GM13977 (cell line): Measurements from ENCODE around the gene CDC27.
"Not testable (repeated sequence)": the region's sequence is repeated elsewhere in the genome, so short reads cannot be mapped to it uniquely, and the experiment has no call there.

Experiments
- DNase-seq: peaks from one replicate; pipeline ENCODE4 v3.0.0; 2012; ENCODE audit warnings: low spot score
- in situ Hi-C: fragments of 300-500 bp; cut with MboI; formaldehyde crosslinking; loops from one replicate; pipeline ENCODE4 v1.12.0; 2022; ENCODE audit warnings: low sequenced_read_pairs, low pct_unique_long_range_greater_than_20kb, mixed read lengths, inconsistent platforms; ENCODE audit not compliant: unreplicated experiment
- TF ChIP-seq, protein P1 (sequence below): IDR thresholded peaks from 2 replicates; pipeline ENCODE4 v1.5.1; 2012; ENCODE audit warnings: mild to moderate bottlenecking, control low read depth; ENCODE audit not compliant: insufficient read depth; ENCODE audit errors: extremely low read depth, missing control alignments

CDC27 gene

DNA sequence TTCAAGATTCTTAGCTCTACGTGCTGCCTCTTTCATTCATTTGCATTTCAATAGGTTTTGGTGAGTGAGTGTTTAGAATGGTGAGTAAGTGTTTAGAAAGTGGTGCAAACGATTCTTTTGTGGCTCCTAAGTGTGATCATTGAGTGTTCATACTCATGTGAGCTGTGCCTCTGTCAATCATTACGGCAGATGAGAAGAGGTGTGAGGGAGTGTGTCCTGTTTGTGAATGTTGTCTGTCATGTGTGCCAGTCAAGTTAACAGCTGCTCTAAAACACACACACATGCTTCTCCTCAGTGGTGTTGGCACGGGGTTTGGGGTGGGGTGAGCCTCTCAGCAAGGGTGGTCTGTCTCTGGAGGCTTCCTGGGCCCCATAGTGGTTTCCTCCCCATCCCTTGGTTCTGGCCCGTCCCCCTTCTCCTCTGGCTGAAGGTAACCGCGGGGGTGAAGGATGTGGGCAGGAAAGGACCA, 31.5 kb upstream of the CDC27 start:
- in situ Hi-C loops, result no loop called here
- TF ChIP-seq, protein P1, sequence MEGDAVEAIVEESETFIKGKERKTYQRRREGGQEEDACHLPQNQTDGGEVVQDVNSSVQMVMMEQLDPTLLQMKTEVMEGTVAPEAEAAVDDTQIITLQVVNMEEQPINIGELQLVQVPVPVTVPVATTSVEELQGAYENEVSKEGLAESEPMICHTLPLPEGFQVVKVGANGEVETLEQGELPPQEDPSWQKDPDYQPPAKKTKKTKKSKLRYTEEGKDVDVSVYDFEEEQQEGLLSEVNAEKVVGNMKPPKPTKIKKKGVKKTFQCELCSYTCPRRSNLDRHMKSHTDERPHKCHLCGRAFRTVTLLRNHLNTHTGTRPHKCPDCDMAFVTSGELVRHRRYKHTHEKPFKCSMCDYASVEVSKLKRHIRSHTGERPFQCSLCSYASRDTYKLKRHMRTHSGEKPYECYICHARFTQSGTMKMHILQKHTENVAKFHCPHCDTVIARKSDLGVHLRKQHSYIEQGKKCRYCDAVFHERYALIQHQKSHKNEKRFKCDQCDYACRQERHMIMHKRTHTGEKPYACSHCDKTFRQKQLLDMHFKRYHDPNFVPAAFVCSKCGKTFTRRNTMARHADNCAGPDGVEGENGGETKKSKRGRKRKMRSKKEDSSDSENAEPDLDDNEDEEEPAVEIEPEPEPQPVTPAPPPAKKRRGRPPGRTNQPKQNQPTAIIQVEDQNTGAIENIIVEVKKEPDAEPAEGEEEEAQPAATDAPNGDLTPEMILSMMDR, result no peak
- DNase-seq, result no peak

DNA sequence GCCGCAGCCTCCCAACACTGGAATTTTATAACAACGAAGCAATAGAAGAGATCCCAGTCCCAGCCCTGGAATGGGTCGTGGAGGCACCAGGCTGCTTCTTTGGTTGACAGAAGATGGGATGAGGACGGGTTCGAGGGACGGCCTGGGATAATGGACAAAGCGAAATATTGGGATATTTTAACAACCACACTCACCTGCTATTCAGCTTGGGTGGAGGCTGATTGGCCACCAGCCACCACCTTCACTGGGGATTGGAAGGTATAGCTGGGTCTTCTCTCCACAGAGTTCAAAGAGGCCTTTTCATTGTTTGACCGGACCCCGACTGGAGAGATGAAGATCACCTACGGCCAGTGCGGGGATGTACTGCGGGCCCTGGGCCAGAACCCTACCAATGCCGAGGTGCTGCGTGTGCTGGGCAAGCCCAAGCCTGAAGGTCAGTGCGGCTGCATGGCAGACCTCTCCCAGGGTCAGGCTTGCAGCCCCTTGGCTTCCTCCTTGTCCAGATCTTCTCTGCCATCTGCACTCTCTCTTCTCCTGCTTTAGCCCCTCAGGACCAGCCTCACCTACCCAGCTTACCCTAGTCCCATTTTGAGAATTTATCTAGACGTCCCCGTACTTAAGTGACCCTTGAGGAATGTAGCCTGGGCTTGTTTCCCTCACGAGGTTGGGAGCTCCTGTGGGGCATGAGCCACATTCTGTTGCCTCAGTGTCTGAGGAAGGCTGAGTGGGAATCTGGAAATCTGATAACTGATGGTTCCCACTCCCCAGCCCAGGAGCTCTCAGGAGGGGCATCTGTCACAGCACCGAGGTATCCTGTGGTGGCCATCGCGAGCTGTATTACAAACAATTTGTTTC, 30.8 kb upstream of the CDC27 start:
- in situ Hi-C loops, result no loop called here
- no peak for DNase-seq
- TF ChIP-seq, protein P1, result no peak

DNA sequence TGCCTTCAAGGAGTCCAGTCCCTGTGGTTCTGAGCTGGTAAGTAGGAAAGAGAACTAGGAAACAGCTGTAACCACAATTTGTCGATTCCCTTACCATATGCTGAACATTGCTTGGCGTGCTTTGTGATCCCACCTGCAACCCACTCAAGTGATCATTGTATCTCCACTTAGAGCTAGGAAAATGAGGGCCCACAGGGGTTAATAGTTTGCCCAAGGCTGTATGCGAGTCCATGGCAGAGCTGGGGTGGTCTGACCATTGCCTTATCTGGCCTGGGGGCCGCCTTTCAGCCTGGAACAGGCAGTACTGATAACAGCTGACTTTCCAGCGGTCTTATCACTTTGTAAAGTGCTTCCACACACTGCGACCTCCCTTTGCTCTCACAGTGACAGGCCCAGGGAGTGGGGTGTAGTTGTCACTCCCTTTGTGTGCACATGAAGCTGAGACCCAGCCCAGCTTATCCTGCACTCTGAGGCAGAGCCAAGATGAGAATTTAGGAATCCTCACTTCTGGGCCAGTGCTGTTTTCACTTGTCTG, 29.9 kb upstream of the CDC27 start:
- DNase-seq, result no peak
- TF ChIP-seq, protein P1, result no peak
- in situ Hi-C loops, result no loop called here

DNA sequence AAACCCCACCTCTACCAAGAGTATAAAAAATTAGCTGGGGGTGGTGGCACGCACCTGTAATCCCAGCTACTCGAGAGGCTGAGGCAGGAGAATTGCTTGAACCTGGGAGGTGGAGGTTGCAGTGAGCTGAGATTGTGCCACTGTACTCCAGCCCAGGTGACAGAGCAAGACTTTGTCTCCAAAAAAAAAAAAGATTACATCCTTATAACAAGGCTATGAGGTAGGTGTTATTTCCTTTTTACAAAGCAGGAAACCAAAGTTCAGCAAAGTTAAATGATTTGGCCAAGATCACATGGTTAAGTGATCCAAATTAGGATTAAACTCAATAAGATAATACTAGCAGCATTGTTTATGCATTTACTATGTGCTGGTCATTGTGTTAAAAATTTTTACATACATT, 28.2 kb upstream of the CDC27 start:
- DNase-seq, in situ Hi-C loops: not testable (repeated sequence)

DNA sequence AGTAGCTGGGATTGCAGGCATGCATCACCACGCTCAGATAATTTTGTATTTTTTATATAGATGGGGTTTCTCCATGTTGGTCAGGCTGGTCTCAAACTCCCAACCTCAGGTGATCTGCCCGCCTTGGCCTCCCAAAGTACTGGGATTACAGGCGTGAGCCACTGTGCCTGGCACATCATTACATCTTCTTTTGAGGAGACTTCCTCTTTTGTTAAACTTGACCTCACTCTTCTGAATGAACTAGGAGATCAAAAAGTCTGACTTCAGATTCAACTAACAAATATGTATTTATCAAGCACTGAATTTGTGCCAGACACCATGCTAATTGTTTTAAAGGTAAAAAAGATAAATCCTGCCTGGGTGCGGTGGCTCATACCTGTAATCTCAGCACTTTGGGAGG, 27.7 kb upstream of the CDC27 start:
- in situ Hi-C loops, DNase-seq: not testable (repeated sequence)

DNA sequence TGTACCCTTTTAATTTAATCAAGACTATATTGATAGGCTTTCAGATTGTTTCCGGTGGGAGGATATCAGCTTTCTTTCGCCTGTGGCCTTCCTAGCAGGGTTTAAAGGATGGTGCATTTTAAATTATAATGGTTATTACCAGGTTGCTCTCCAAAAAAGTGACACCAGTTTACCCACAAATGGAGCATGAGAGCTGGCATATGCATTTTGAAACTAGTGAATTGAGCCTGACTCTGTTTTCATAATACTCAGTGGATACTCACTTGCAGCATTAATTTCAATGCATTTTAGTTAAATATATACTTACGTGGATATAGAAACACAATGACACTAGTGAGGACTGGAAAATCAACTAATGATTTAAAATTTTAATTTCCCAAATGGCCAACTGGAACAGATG, 25.8 kb upstream of the CDC27 start:
- no peak for DNase-seq
- TF ChIP-seq, protein P1, result no peak
- in situ Hi-C loops, result no loop called here

DNA sequence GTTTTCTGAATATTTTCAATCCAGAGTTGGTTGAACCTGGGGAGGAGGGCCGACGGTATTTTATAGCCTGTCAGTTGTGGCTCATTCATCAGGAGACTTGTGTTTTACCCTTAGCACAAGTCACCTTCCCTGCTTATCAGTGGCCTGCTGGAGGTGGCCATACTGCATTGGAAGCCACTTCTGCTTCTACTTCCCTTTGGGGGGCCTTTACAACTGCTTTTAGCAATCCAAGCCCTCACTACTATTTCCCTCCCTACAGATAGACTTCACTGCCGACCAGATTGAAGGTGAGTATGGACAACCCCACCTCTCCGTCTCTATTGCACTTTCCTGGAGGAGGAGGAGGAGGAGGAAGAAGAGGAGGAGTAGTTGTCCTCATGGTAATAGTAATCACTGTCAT, 24.4 kb upstream of the CDC27 start:
- no peak for DNase-seq
- in situ Hi-C loops, result no loop called here
- TF ChIP-seq, protein P1, result no peak
